Activated T-helper 1 cell treated with anti-CD3 and anti-CD28 coated beads, Interleukin-2, amount 50 U/mL, for 16 hours (primary cell): ENCODE results near the gene SLC25A26.

Source experiments
- DNase-seq, 2 donors: peaks; one replicate each; pipeline ENCODE4 v3.0.0-alpha.2; 2020; ENCODE audit warnings: low read depth in 1 of 2, low spot score in 1 of 2

The SLC25A26 gene

GRCh38 chr3:66317750-66318376, 97.1 kb downstream of the SLC25A26 start:
- DNase-seq: no peak

DNA sequence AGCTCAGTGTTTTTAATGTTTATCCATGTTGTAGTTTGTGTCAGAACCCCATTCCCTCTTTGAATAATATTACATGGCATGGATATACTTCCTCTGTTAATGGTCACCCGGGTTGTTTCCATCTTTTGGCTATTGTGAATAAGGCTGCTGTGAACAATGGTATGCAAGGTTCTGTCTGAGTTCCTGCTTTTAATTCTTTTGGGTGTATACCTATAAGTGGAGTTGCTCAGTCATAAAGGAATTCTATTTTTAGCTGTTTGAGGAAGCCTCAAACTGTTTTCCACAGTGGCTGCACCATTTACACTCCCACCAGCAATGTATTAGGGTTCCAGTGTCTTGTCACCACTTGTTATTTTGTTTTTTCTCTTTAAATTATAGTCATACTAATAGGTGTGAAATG, 99.6 kb downstream of the SLC25A26 start:
- no peak for DNase-seq

DNA sequence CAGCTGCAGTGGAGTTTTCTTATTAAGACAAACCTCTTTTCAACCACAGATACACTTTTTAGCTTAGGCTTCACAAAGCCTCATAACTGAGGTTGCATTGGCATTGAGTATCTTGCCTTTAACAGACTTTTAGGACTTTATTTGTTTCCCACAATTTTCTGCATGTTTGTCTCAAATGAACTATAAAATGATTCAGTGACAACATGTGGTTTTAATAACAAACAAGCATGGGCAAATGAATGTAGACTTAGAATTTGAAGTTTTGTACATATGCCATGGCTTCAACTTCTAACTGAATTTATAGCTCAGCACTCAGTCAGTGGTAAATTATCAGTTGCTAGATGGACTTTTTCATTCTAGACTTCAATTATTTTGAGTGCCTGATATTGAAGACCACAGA, 101.6 kb downstream of the SLC25A26 start:
- no peak for DNase-seq

GRCh38 chr3:66326340-66326739, 105.5 kb downstream of the SLC25A26 start:
- no peak for DNase-seq

DNA sequence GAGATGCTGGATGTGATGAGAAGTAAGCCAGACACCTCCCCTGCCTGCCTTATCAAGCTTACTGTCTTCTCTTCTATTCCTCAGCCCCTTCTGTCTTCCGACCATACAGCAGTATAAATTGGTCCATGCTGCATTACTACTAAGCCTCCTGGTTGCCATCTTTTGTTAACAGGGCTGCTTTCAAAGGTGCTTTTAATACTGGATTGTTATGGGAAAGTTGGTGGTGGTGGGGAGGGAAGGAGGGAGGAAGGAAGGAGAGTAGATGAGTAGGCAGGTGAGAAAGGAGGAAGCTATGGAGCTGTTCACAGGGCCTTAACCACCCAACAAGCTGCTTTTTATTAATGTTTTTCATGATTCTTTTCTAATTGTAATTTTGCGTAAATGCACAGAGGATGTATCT, 114.9 kb downstream of the SLC25A26 start:
- DNase-seq: no peak

DNA sequence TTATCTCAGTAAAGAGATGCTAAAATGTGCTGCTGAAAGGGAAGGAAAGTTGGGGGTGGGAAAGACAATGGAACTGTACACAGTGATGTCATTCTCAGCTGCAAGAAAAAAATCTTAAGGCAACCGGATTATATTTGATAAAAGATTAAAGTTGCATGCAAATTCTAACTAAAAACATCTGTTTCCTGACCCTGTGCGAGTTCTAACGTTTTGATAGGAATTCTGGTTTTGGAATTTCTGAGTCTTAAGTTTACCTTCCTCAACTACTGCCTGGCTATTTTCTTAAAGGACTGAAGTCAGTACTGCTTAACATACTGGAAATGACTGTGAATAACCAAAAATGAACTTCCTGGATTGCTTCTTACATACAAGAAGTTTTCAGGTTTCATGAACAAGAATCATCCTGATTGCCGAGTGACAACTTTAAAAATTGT, 115.5 kb downstream of the SLC25A26 start:
- DNase-seq: no peak

GRCh38 chr3:66338927-66339326, 118.1 kb downstream of the SLC25A26 start:
- no peak for DNase-seq

DNA sequence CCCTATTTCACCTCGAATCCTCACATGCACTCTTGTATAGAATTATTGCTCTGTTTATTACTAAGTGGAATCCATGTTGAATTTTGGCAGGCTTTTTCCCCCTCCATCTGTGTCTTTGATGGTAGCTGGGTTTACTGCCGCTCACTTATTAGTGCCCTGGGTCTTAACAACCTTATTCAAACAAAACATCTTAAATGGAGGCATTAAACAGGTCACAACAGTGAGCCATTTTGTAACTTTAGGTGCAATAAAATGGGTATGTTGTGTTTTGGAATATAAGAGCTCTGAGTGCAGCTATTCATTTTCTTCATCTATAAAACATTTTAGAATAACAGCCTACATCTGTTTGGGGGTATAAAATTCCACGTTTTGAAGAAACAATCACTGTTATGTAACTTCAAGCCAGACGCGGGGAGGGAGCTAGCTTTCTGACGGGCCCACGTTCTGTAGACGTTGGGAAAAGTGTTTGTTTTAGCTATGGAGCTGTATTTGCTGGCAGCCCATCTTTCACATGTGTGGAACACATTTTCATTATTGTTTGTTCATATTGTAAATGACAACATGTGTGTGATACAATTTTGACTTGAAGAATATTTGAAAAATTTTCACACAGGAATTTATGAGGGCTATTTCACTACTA, 122.0 kb downstream of the SLC25A26 start:
- DNase-seq: no peak

- DNase-seq: no peak
Measured at GRCh38 chr3:66344391-66344811, 123.6 kb downstream of the SLC25A26 start.

DNA sequence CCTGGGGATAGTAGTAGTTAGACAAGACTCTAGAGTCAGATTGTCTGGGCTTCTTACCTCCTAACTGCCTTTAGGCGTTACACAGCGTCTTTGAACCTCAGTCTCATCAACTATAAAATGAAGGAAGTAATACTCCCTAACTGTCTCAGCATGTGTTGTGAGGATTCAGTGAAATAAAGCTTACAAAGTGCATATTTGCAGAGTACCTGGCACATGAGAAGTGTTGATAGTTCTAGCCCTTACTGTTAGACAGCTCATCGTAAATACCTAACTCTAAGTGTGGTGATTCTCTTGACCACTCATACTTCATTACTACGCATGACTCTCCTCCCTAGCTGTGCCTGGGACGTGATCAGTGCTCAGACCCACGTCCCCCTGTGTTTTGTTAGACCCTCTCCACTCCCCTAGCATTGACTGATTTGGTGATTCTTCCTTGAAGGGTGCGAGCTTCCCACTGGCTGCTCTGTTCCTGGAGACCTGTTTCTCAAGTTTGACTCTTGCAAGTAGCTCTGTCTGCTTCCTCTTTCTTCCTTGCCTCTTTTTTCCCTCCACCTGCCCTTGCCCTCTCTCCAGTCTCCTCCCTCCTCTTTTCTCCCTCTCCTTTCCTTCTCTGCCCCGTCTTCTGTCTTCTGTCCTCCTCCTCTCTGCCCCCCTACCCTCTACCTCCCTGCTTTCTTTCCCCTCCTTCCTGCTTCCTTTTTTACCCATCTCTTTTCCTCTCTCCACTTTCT, 124.2 kb downstream of the SLC25A26 start:
- DNase-seq: no peak

DNA sequence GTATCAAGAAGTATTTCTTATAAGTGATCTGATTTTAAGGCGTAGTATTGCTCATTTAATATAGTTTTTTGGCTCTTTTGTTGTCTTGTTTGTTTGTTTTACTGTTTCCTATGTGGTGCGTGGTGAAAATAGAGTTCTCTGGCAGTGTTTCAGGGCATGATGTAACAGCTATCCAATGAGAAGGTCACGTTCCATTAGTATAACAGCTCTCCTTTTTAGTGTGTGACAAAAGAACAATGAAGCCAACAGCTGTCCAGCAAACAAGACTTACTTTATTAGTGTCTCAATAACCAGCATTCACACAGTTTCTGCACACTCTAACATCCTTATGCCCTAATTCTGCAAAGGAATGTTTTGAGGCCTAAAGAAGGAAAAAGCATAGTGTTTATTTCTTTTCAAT, 127.9 kb downstream of the SLC25A26 start:
- DNase-seq: no peak

GRCh38 chr3:66350601-66351000, 129.8 kb downstream of the SLC25A26 start:
- DNase-seq: no peak

- DNase-seq: no peak
Measured at GRCh38 chr3:66353039-66353438, 132.2 kb downstream of the SLC25A26 start.

- DNase-seq: no peak
Measured at GRCh38 chr3:66353530-66353929, 132.7 kb downstream of the SLC25A26 start.

GRCh38 chr3:66354001-66354400, 133.2 kb downstream of the SLC25A26 start:
- DNase-seq: no peak

DNA sequence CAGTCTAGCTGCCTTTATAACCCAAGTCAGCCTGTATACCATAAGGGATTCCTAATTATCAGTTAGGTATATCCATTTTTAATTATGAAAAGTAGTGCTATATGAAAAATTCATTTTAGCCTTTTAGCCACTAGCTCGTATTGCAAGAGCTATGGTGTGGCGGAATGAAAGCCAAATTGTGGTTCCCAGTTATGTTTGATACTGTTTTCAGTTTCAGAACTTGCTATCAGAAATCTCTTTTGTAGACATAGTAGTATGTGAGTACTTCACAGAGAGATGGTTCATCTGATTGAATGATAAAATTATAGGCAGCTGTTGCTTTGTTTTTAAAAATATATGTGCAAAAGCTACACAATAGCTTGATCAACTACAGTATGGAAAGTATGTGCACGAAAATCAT, 134.6 kb downstream of the SLC25A26 start:
- DNase-seq: no peak

- no peak for DNase-seq
Measured at GRCh38 chr3:66355997-66356396, 135.2 kb downstream of the SLC25A26 start.

DNA sequence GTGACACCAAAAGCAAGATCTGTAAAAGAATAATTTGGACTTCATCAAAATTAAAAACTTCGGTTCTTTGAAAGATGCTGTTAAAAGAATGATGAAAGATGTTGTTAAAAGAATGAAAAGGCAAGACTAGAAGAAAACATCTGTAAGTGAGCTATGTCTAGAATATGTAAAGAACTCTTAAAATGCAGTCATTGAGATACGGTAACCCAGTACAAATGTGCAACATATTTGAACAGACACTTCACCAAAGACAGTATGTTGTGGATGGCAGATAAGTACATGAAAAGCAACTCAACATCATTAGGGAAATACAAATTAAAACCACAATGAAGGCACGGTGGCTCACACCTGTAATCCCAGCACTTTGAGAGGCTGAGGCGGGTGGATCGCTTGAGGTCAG, 140.6 kb downstream of the SLC25A26 start:
- no peak for DNase-seq

GRCh38 chr3:66362541-66362941, 141.7 kb downstream of the SLC25A26 start:
- DNase-seq: no peak

DNA sequence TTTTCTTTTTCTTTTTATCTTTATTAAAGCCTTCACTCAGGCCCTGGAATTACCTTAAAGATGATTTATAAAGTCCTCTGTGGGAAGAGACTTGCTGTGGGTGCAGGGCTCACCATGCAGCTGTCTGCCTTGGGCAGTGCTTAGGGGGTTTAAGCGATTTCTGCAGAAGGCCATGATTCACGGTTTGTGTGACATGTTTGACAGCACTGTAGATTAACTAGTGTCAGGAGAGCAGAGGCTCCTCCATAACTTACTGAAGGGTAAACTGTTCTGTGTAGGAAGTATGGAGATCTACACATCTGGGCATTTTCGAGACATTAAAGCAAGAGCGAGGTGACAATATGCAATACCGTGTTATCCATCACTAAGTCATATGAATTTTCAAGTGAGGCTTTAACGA, 142.3 kb downstream of the SLC25A26 start:
- no peak for DNase-seq

GRCh38 chr3:66365080-66365479, 144.3 kb downstream of the SLC25A26 start:
- no peak for DNase-seq

GRCh38 chr3:66366747-66367146, 145.9 kb downstream of the SLC25A26 start:
- no peak for DNase-seq
